ENCODE results near the gene HORMAD2.

HORMAD2 gene

DNA sequence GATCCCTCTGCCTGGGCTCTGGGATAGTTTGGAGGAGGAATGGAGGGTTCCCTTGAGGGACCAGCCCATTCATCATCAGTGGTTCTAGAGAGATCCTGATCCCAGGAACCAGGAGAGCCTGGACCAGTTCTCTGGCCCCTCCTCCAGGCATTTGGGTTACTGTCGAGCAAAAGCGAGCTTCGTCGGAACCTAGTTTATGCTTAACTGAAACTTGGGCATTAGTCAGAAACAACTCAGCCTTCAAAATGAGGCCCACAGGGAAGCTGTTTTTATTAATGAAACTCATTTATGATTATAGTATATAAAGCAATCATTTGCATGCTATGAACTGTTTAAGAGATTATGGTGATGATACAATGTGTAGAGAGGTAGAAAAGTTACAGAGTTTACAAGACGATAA is 104.9 kb downstream of the HORMAD2 start:
- Histone ChIP-seq H3K27me3 (ENCODE audit: low read depth, low read length) (no peaks in the 10 kb centered on the region), H3K9me3 (ENCODE audit: control insufficient read depth in 1 of 2, low read length in 2 of 2) (no peaks in the 10 kb centered on the region), H3K4me3 (ENCODE audit: low read depth in 1 of 2, low read length in 2 of 2) (no peak overlapping the region), H3K27ac (ENCODE audit: low read length) (no peak overlapping the region), H3K4me1 (ENCODE audit: control insufficient read depth in 1 of 2, insufficient read depth in 2 of 2, low read length in 2 of 2) (no peaks in the 10 kb centered on the region), H3K36me3 (ENCODE audit: control insufficient read depth in 1 of 2, insufficient read depth in 2 of 2, low read length in 2 of 2) (no peaks in the 10 kb centered on the region)

GRCh38 chr22:30185549-30185948 is 105.3 kb downstream of the HORMAD2 start:
- Histone ChIP-seq H3K27ac (ENCODE audit: low read length) (no peak overlapping the region), H3K4me3 (ENCODE audit: low read depth in 1 of 2, low read length in 2 of 2) (no peak overlapping the region), H3K36me3 (ENCODE audit: control insufficient read depth in 1 of 2, insufficient read depth in 2 of 2, low read length in 2 of 2) (no peaks in the 10 kb centered on the region), H3K4me1 (ENCODE audit: control insufficient read depth in 1 of 2, insufficient read depth in 2 of 2, low read length in 2 of 2) (no peaks in the 10 kb centered on the region), H3K27me3 (ENCODE audit: low read depth, low read length) (no peaks in the 10 kb centered on the region), H3K9me3 (ENCODE audit: control insufficient read depth in 1 of 2, low read length in 2 of 2) (no peaks in the 10 kb centered on the region)

DNA sequence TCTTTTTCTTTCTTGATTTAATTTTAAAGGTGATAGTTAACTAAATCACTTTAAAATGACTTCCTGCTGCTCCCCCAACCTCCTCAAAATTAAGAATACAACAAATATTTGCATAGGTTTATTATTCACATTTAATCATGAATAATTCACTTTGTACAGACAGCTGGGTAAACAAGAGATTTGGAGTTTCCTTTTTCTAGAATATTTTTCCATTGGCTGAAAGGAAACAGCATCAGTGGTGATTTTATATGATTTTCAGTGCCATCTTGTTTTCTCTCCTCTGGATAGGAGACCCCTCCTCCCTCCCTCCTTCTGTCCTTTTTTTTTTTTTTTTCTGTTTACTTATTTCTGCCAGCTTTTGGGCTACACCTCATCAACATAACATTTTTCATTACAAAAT is 105.8 kb downstream of the HORMAD2 start:
- Histone ChIP-seq H3K27me3 (ENCODE audit: low read depth, low read length) (no peaks in the 10 kb centered on the region), H3K4me1 (ENCODE audit: control insufficient read depth in 1 of 2, insufficient read depth in 2 of 2, low read length in 2 of 2) (no peaks in the 10 kb centered on the region), H3K9me3 (ENCODE audit: control insufficient read depth in 1 of 2, low read length in 2 of 2) (no peaks in the 10 kb centered on the region), H3K36me3 (ENCODE audit: control insufficient read depth in 1 of 2, insufficient read depth in 2 of 2, low read length in 2 of 2) (no peaks in the 10 kb centered on the region), H3K27ac (ENCODE audit: low read length) (no peak overlapping the region), H3K4me3 (ENCODE audit: low read depth in 1 of 2, low read length in 2 of 2) (no peak overlapping the region)

DNA sequence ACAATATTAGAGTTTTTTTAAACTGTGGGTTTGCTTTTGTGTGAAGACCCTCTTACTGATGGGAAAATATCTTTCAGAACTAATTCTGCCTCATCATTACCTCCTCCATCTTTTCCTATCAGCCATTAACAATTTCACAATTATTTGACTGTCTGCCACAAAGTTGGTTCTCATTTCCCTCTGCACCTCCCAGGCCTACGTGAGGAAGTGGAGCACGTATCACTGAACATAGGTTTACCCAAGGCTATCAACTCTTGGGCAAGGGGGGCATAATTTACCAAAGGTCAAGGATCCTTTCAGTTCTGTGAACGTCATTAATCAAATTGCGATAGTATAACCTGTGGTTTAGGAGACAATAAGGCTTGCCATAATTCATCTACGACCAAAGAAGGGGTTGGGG is 106.2 kb downstream of the HORMAD2 start:
- no peak overlapping the region for H3K27ac ChIP-seq (ENCODE audit: low read length)
- H3K4me1 ChIP-seq (ENCODE audit: control insufficient read depth in 1 of 2, insufficient read depth in 2 of 2, low read length in 2 of 2): no peaks in the 10 kb centered on the region
- H3K36me3 ChIP-seq (ENCODE audit: control insufficient read depth in 1 of 2, insufficient read depth in 2 of 2, low read length in 2 of 2): no peaks in the 10 kb centered on the region
- no peak overlapping the region for H3K4me3 ChIP-seq (ENCODE audit: low read depth in 1 of 2, low read length in 2 of 2)
- H3K27me3 ChIP-seq (ENCODE audit: low read depth, low read length): no peaks in the 10 kb centered on the region
- no peaks in the 10 kb centered on the region for H3K9me3 ChIP-seq (ENCODE audit: control insufficient read depth in 1 of 2, low read length in 2 of 2)

DNA sequence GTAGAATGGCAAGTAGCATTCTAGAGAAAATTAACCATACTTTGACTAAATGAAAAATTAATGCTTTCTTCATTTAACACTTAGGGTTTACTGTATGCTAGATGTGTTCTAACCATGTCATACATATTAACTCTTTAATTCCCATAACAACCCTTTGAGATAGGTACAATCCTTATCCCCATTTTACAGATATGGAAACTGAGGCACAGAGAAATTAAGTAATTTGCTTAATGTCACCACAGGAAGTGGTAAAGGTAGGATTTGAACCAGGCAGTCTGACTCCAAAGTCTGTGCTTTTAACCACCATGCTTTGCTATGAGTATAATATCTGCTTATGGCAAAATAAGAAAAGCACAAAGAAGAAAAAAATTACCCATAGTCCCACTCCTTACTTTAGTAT is 106.8 kb downstream of the HORMAD2 start:
- Histone ChIP-seq H3K27ac (ENCODE audit: low read length) (no peak overlapping the region), H3K9me3 (ENCODE audit: control insufficient read depth in 1 of 2, low read length in 2 of 2) (no peaks in the 10 kb centered on the region)

GRCh38 chr22:30187529-30188407 is 107.5 kb downstream of the HORMAD2 start:
- Histone ChIP-seq H3K36me3 (ENCODE audit: control insufficient read depth in 1 of 2, insufficient read depth in 2 of 2, low read length in 2 of 2) (no peaks in the 10 kb centered on the region), H3K4me1 (ENCODE audit: control insufficient read depth in 1 of 2, insufficient read depth in 2 of 2, low read length in 2 of 2) (no peaks in the 10 kb centered on the region), H3K27ac (ENCODE audit: low read length) (no peak overlapping the region), H3K4me3 (ENCODE audit: low read depth in 1 of 2, low read length in 2 of 2) (no peak overlapping the region), H3K9me3 (ENCODE audit: control insufficient read depth in 1 of 2, low read length in 2 of 2) (no peaks in the 10 kb centered on the region), H3K27me3 (ENCODE audit: low read depth, low read length) (no peaks in the 10 kb centered on the region)

More for the DNA sequence above, 106.8 kb downstream of the HORMAD2 start:
- Histone ChIP-seq H3K4me1 (ENCODE audit: control insufficient read depth in 1 of 2, insufficient read depth in 2 of 2, low read length in 2 of 2) (no peaks in the 10 kb centered on the region), H3K4me3 (ENCODE audit: low read depth in 1 of 2, low read length in 2 of 2) (no peak overlapping the region), H3K36me3 (ENCODE audit: control insufficient read depth in 1 of 2, insufficient read depth in 2 of 2, low read length in 2 of 2) (no peaks in the 10 kb centered on the region), H3K27me3 (ENCODE audit: low read depth, low read length) (no peaks in the 10 kb centered on the region)

- Histone ChIP-seq H3K27me3 (ENCODE audit: low read depth, low read length) (no peaks in the 10 kb centered on the region), H3K4me3 (ENCODE audit: low read depth in 1 of 2, low read length in 2 of 2) (no peak overlapping the region), H3K9me3 (ENCODE audit: control insufficient read depth in 1 of 2, low read length in 2 of 2) (no peaks in the 10 kb centered on the region), H3K4me1 (ENCODE audit: control insufficient read depth in 1 of 2, insufficient read depth in 2 of 2, low read length in 2 of 2) (no peaks in the 10 kb centered on the region), H3K36me3 (ENCODE audit: control insufficient read depth in 1 of 2, insufficient read depth in 2 of 2, low read length in 2 of 2) (no peaks in the 10 kb centered on the region), H3K27ac (ENCODE audit: low read length) (no peak overlapping the region)
Measured at GRCh38 chr22:30188911-30189310, 108.6 kb downstream of the HORMAD2 start.

GRCh38 chr22:30190574-30190973 is 110.3 kb downstream of the HORMAD2 start:
- H3K4me1 ChIP-seq (ENCODE audit: control insufficient read depth in 1 of 2, insufficient read depth in 2 of 2, low read length in 2 of 2): no peaks in the 10 kb centered on the region

GRCh38 chr22:30191040-30191701 is 110.9 kb downstream of the HORMAD2 start:
- H3K36me3 ChIP-seq (ENCODE audit: control insufficient read depth in 1 of 2, insufficient read depth in 2 of 2, low read length in 2 of 2): peaks cover 0 to 6% of the 10 kb centered on the region in 2 donors
- H3K4me3 ChIP-seq (ENCODE audit: low read depth in 1 of 2, low read length in 2 of 2): no peak overlapping the region
- no peaks in the 10 kb centered on the region for H3K27me3 ChIP-seq (ENCODE audit: low read depth, low read length)
- no peaks in the 10 kb centered on the region for H3K9me3 ChIP-seq (ENCODE audit: control insufficient read depth in 1 of 2, low read length in 2 of 2)
- no peak overlapping the region for H3K27ac ChIP-seq (ENCODE audit: low read length)
- no peaks in the 10 kb centered on the region for H3K4me1 ChIP-seq (ENCODE audit: control insufficient read depth in 1 of 2, insufficient read depth in 2 of 2, low read length in 2 of 2)

More at GRCh38 chr22:30190574-30190973, 110.3 kb downstream of the HORMAD2 start:
- no peak overlapping the region for H3K27ac ChIP-seq (ENCODE audit: low read length)
- H3K36me3 ChIP-seq (ENCODE audit: control insufficient read depth in 1 of 2, insufficient read depth in 2 of 2, low read length in 2 of 2): peaks cover 0 to 4% of the 10 kb centered on the region in 2 donors
- no peaks in the 10 kb centered on the region for H3K27me3 ChIP-seq (ENCODE audit: low read depth, low read length)
- no peaks in the 10 kb centered on the region for H3K9me3 ChIP-seq (ENCODE audit: control insufficient read depth in 1 of 2, low read length in 2 of 2)
- no peak overlapping the region for H3K4me3 ChIP-seq (ENCODE audit: low read depth in 1 of 2, low read length in 2 of 2)

DNA sequence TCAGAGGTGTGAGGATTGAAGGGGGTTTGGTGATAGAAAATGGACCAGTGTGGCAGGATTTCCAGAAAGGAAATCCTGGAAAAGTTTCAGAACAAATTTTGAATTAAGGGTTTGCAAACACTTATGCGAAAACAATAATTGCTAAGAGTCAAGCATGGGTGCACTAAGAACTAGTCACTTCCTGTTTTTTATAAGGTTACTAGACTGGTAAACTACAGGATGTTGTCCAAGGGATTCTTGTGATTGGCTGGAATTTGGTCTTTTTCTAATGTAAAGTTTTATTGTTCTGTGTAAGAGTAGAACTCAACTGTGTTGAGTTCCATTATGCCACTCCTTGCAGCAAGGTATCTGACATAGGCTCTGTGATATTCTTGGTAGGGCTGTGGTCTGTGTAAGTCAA is 112.2 kb downstream of the HORMAD2 start:
- H3K4me3 ChIP-seq (ENCODE audit: low read depth in 1 of 2, low read length in 2 of 2): no peak overlapping the region
- peaks cover 0 to 8% of the 10 kb centered on the region in 2 donors for H3K4me1 ChIP-seq (ENCODE audit: control insufficient read depth in 1 of 2, insufficient read depth in 2 of 2, low read length in 2 of 2)
- H3K27ac ChIP-seq (ENCODE audit: low read length): no peak overlapping the region
- H3K27me3 ChIP-seq (ENCODE audit: low read depth, low read length): no peaks in the 10 kb centered on the region
- peaks cover 0 to 9% of the 10 kb centered on the region in 2 donors for H3K36me3 ChIP-seq (ENCODE audit: control insufficient read depth in 1 of 2, insufficient read depth in 2 of 2, low read length in 2 of 2)
- H3K9me3 ChIP-seq (ENCODE audit: control insufficient read depth in 1 of 2, low read length in 2 of 2): no peaks in the 10 kb centered on the region

- Histone ChIP-seq H3K9me3 (ENCODE audit: control insufficient read depth in 1 of 2, low read length in 2 of 2) (no peaks in the 10 kb centered on the region), H3K27ac (ENCODE audit: low read length) (no peak overlapping the region), H3K4me3 (ENCODE audit: low read depth in 1 of 2, low read length in 2 of 2) (no peak overlapping the region), H3K36me3 (ENCODE audit: control insufficient read depth in 1 of 2, insufficient read depth in 2 of 2, low read length in 2 of 2) (peaks cover 0 to 9% of the 10 kb centered on the region in 2 donors), H3K27me3 (ENCODE audit: low read depth, low read length) (no peaks in the 10 kb centered on the region), H3K4me1 (ENCODE audit: control insufficient read depth in 1 of 2, insufficient read depth in 2 of 2, low read length in 2 of 2) (peaks cover 0 to 8% of the 10 kb centered on the region in 2 donors)
Measured at GRCh38 chr22:30193031-30193775, 112.9 kb downstream of the HORMAD2 start.
